ENCODE results near the gene PRICKLE2. TPM values are rescaled to one million over a fixed set of nuclear protein-coding genes. Genes with fewer than 3 reads are reported as not detected.

The PRICKLE2 gene
- total and polyA plus RNA-seq, 10 of the 15 experiments (the other 5 are each of a cell fraction or from before 2014, with no cell fraction given), result 0.11 to 2.6 (median 0.69) TPM

DNA sequence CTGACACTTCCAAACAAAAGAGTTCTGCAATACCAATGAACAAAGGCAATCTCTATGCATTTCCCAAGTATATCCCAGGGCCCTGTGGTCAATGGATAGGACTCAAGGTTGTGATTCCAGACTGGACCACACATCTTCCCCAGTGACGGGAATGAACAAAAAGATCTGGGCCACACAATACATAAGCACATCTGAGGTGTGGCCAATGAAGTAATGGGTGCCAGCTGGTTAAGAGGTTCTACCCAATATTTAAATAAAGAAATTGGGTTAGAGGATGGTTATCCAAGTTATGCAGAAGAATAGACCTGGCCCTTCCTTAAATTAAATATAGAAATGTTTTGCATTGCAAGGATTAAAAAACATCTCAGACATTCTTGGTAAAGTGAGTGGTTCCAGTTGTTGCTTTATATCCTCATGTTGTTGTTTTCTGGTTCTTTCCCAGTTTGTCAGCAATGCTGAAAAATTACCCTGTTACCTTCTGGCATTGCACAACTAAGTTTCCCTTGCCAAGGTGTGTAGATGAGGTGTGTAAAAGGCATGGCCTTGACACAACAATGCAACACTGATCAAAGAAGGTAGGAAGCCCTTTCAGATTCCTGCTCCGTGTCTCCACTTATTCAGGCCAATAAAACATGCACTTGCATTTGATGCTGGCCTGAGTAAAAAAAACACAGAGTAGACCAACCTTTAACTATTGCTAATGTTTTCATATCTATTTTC lies 86.5 kb downstream of the PRICKLE2 start (continued):
- TF ChIP-seq, protein P1, sequence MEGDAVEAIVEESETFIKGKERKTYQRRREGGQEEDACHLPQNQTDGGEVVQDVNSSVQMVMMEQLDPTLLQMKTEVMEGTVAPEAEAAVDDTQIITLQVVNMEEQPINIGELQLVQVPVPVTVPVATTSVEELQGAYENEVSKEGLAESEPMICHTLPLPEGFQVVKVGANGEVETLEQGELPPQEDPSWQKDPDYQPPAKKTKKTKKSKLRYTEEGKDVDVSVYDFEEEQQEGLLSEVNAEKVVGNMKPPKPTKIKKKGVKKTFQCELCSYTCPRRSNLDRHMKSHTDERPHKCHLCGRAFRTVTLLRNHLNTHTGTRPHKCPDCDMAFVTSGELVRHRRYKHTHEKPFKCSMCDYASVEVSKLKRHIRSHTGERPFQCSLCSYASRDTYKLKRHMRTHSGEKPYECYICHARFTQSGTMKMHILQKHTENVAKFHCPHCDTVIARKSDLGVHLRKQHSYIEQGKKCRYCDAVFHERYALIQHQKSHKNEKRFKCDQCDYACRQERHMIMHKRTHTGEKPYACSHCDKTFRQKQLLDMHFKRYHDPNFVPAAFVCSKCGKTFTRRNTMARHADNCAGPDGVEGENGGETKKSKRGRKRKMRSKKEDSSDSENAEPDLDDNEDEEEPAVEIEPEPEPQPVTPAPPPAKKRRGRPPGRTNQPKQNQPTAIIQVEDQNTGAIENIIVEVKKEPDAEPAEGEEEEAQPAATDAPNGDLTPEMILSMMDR (IDR thresholded peaks at IDR 0.05 in 2 of 3, conservative IDR thresholded peaks at IDR 0.05 in 1 of 3; ENCODE audit: control insufficient read depth in 2 of 3, extremely low read depth in 1 of 3, insufficient read depth in 1 of 3, low read depth in 3 of 3, low read length in 3 of 3), result no peak
- TF ChIP-seq SIN3A (IDR thresholded peaks at IDR 0.05; ENCODE audit: low read depth, low read length) (no peak), E4F1 (IDR thresholded peaks at IDR 0.05; ENCODE audit: borderline replicate concordance, partially characterized antibody) (no peak)

DNA sequence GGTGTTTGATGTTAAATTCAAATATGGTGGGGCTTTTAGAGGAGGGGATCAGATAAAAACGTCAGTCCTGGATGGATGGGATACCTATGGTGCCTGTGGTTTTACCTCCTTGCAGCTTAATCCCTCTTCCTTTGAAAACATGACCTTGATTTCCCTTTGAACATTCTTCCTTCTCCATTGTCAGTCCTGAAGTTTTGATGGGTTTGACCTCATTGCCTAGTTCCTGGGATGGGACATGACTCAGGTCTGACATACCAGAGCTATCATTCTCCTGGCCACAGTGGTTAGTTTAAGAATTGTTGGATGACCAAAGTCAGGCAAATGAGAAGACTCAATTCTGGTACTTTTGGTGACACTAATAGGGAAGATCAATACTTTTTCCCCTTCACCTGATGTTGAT lies 87.2 kb downstream of the PRICKLE2 start:
- ChIA-PET CTCF (no interaction called here), POLR2A (no interaction called here), RAD21 (ENCODE audit: unreplicated experiment) (no interaction called here), SMC1A (ENCODE audit: uncharacterized antibody, unreplicated experiment) (interaction anchor here (1.1 kb wide), 1 partner anchor 24 kb away, joined by 5 read pairs; no protein-coding TSS in a partner anchor)
- intact Hi-C loops (cut with micrococcal nuclease; ENCODE audit: unreplicated experiment), result no loop called here
- Histone ChIP-seq H3K36me3 (ENCODE audit: control insufficient read depth in 2 of 2, insufficient read depth in 2 of 2, low read length in 1 of 2) (no peaks in the 10 kb centered on the region), H3K4me1 (ENCODE audit: control insufficient read depth, insufficient read depth, low read length) (no peaks in the 10 kb centered on the region), H3K4me2 (ENCODE audit: control insufficient read depth, insufficient read depth) (no peak overlapping the region), H3K9me3 (replicated peaks; ENCODE audit: control insufficient read depth, insufficient read depth, low read length) (no peaks in the 10 kb centered on the region), H3K27ac (ENCODE audit: control insufficient read depth, insufficient read depth) (no peak overlapping the region), H2AFZ (ENCODE audit: control insufficient read depth, low read depth, low read length) (no peak overlapping the region), H3K4me3 (no peak overlapping the region), H4K20me1 (ENCODE audit: control insufficient read depth, insufficient read depth) (no peaks in the 10 kb centered on the region), H3K27me3 (replicated peaks in 1 of 2; ENCODE audit: control insufficient read depth in 2 of 2, insufficient read depth in 2 of 2, low read length in 1 of 2) (no peaks in the 10 kb centered on the region), H3K9ac (ENCODE audit: control insufficient read depth, insufficient read depth, low read length) (no peak overlapping the region), H3K79me2 (ENCODE audit: control insufficient read depth, insufficient read depth, low read length) (no peaks in the 10 kb centered on the region)
- no peak for FAIRE-seq
- no peak for DNase-seq (ENCODE audit: low read depth, low spot score)
- no TSS peak for BruUV-seq (replicated peaks)
- TF ChIP-seq, protein P2, sequence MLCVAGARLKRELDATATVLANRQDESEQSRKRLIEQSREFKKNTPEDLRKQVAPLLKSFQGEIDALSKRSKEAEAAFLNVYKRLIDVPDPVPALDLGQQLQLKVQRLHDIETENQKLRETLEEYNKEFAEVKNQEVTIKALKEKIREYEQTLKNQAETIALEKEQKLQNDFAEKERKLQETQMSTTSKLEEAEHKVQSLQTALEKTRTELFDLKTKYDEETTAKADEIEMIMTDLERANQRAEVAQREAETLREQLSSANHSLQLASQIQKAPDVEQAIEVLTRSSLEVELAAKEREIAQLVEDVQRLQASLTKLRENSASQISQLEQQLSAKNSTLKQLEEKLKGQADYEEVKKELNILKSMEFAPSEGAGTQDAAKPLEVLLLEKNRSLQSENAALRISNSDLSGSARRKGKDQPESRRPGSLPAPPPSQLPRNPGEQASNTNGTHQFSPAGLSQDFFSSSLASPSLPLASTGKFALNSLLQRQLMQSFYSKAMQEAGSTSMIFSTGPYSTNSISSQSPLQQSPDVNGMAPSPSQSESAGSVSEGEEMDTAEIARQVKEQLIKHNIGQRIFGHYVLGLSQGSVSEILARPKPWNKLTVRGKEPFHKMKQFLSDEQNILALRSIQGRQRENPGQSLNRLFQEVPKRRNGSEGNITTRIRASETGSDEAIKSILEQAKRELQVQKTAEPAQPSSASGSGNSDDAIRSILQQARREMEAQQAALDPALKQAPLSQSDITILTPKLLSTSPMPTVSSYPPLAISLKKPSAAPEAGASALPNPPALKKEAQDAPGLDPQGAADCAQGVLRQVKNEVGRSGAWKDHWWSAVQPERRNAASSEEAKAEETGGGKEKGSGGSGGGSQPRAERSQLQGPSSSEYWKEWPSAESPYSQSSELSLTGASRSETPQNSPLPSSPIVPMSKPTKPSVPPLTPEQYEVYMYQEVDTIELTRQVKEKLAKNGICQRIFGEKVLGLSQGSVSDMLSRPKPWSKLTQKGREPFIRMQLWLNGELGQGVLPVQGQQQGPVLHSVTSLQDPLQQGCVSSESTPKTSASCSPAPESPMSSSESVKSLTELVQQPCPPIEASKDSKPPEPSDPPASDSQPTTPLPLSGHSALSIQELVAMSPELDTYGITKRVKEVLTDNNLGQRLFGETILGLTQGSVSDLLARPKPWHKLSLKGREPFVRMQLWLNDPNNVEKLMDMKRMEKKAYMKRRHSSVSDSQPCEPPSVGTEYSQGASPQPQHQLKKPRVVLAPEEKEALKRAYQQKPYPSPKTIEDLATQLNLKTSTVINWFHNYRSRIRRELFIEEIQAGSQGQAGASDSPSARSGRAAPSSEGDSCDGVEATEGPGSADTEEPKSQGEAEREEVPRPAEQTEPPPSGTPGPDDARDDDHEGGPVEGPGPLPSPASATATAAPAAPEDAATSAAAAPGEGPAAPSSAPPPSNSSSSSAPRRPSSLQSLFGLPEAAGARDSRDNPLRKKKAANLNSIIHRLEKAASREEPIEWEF (IDR thresholded peaks at IDR 0.05; ENCODE audit: insufficient replicate concordance, low read depth, low read length), result no peak
- TF ChIP-seq, protein P3, sequence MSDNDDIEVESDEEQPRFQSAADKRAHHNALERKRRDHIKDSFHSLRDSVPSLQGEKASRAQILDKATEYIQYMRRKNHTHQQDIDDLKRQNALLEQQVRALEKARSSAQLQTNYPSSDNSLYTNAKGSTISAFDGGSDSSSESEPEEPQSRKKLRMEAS (IDR thresholded peaks at IDR 0.05; ENCODE audit: low read depth, low read length), result no peak
- TF ChIP-seq ZNF274 (IDR thresholded peaks at IDR 0.05; ENCODE audit: insufficient read depth, insufficient read length), result no peak
- TF ChIP-seq MYB (IDR thresholded peaks at IDR 0.05; ENCODE audit: borderline replicate concordance, low read depth, low read length), result no peak
- WGBS (ENCODE audit: insufficient coverage, insufficient replicate concordance, low lambda C conversion rate, missing lambda C conversion rate), result 0% methylated on average over 1 of the region's 1 CpG
- no peak for ATAC-seq
- in situ Hi-C loops (cut with MboI), result no loop called here

Measured in GM12878 (cell line).